GM21576 (cell line): Measurements from ENCODE around the gene NMT1.

Experiments
- ATAC-seq: cut with Tn5 transposase; IDR thresholded peaks from one replicate; pipeline ENCODE4 v1.9.1; 2021; ENCODE audit warnings: mild to moderate bottlenecking, moderate library complexity; ENCODE audit not compliant: unreplicated experiment

Gene NMT1

GRCh38 chr17:45104029-45104428, 42.9 kb downstream of the NMT1 start:
- no peak for ATAC-seq

- no peak for ATAC-seq
These were observed 43.4 kb downstream of the NMT1 start for GRCh38 chr17:45104497-45104896.

- no peak for ATAC-seq
These were observed 43.9 kb downstream of the NMT1 start for GRCh38 chr17:45104907-45105624.

GRCh38 chr17:45106096-45106495, 45.0 kb downstream of the NMT1 start:
- no peak for ATAC-seq

GRCh38 chr17:45106582-45106981, 45.5 kb downstream of the NMT1 start:
- ATAC-seq: no peak

GRCh38 chr17:45107293-45108010, 46.3 kb downstream of the NMT1 start:
- ATAC-seq: no peak

- ATAC-seq: no peak
These were observed 46.9 kb downstream of the NMT1 start for GRCh38 chr17:45108051-45108450.

GRCh38 chr17:45108595-45109521, 47.7 kb downstream of the NMT1 start:
- no peak for ATAC-seq

- no peak for ATAC-seq
These were observed 49.8 kb downstream of the NMT1 start for GRCh38 chr17:45110676-45111611.

- ATAC-seq: no peak
These were observed 50.7 kb downstream of the NMT1 start for GRCh38 chr17:45111850-45112249.

GRCh38 chr17:45112559-45113423, 51.7 kb downstream of the NMT1 start:
- ATAC-seq: no peak

GRCh38 chr17:45113424-45113754, 52.3 kb downstream of the NMT1 start:
- no peak for ATAC-seq

- no peak for ATAC-seq
These were observed 53.2 kb downstream of the NMT1 start for GRCh38 chr17:45114117-45114932.

- no peak for ATAC-seq
These were observed 54.0 kb downstream of the NMT1 start for GRCh38 chr17:45115015-45115625.

- no peak for ATAC-seq
These were observed 54.8 kb downstream of the NMT1 start for GRCh38 chr17:45115871-45116270.

- no peak for ATAC-seq
These were observed 55.4 kb downstream of the NMT1 start for GRCh38 chr17:45116434-45117016.

GRCh38 chr17:45117334-45117733, 56.2 kb downstream of the NMT1 start:
- no peak for ATAC-seq
